Amygdala (tissue), 56 donors: ENCODE results near the gene CEP68.
"Not testable (repeated sequence)": the region's sequence is repeated elsewhere in the genome, so short reads cannot be mapped to it uniquely, and the experiment has no call there.

ENCODE experiments used
- DNase-seq, 56 donors: peaks; one replicate each; lab custom pipeline; 2025; lab: John Stamatoyannopoulos, UW

The CEP68 gene, protein sequence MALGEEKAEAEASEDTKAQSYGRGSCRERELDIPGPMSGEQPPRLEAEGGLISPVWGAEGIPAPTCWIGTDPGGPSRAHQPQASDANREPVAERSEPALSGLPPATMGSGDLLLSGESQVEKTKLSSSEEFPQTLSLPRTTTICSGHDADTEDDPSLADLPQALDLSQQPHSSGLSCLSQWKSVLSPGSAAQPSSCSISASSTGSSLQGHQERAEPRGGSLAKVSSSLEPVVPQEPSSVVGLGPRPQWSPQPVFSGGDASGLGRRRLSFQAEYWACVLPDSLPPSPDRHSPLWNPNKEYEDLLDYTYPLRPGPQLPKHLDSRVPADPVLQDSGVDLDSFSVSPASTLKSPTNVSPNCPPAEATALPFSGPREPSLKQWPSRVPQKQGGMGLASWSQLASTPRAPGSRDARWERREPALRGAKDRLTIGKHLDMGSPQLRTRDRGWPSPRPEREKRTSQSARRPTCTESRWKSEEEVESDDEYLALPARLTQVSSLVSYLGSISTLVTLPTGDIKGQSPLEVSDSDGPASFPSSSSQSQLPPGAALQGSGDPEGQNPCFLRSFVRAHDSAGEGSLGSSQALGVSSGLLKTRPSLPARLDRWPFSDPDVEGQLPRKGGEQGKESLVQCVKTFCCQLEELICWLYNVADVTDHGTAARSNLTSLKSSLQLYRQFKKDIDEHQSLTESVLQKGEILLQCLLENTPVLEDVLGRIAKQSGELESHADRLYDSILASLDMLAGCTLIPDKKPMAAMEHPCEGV

DNA sequence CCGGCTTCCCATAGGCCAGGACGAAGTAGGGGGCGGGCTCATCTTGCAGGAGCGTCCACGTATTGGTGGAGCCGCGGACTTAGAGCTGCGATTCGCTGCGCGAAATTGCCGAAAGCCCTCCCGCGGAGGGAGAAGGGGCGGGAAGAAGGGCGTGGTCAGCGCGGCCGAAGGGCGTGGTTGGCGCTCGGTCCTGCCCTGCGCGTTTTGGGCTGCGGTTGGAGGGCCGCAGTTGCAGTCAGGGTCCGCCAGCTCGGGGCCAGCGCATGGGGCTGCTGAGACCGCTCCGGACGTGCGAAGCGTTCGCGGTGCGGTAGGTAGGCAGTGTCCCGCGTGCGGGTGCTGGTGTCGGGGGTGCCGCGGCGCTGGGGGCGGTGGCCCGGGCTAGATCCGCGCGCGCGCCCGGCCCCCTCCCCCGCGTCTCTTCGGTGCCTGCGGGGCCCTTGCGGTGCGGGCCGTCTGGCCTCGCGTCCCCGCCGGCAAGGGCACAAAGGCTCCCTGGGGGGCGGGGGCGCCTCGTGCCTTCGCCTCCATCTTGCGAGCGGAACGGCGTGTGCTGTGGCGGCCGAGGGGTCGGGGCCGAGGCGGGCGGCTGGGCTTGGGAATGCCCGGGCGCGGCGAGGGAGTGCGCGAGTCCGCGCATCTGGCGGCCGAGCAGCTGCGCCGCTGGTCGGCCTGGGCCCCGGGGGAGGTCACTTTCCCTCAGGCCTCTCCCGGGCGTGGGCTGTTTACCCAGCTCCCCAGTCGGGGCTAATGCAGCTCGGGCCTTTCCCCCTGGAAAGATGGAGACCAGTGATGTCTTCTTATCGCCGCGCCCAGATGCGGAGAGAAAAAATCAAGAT lies at the start of gene CEP68:
CEP68 (plus strand) TSS at position 202 of the 839 bp plus-strand sequence. CDS start 13,029 bp downstream, outside the sequence.
- DNase-seq = peak; percentile 59 to 98 (median 94)

DNA sequence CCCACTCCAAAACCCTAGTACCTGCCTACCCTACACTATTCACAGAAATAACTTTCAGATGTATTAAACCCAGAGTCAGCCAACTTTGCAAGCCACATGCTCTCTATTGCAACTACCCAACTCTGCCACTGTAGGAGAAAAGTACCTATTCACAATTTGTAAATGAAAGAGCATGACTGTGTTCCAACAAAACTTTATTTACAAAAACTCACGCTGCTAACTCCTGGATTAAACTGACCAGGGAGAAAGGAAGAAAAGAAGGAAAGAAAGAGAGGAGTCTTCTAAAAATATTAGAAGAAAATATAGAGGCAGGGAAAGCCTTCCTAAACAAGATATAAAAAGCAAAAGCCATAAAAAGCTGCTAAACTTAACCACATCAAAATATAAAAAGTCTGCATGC lies 42.4 kb upstream of the CEP68 start:
- DNase-seq = no peak

DNA sequence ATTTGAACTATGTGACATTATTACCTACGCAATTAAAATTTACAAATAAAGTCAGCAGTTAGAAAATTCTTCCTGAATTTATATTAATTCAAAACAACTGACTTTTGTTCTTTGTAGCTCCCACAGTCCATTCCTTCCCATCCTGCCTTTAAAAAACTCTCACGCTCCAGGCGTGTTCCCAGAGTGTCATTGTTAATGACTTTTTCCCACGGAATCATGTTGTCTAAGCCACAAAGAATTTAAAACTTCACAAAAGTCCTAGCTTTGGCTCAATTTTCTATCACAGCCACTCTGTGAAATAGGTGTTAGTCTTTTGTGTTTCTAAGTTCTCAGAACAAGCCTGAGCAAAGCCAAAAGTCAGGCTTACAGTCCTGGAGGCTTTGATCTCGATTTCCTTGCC lies 40.5 kb upstream of the CEP68 start:
- DNase-seq = no peak

DNA sequence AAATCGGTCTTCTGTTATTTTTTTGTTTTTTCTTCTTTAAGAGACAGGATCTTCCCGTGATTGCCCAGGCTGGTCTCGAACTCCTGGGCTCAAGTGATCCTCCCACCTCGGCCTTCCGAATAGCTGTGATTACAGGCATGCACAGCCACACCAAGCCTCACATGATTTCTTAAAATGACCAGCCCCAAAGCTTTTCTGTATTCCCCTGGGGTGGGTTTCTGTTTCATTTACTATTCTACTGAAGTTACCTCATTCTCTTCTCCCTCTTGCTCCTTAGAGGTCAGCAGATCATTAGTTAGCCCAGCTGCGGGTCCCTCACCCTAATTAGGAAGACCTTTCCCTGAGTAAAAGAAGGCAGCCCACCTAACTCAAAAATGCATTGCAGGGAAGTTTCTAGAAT lies 39.4 kb upstream of the CEP68 start:
- DNase-seq = no peak

DNA sequence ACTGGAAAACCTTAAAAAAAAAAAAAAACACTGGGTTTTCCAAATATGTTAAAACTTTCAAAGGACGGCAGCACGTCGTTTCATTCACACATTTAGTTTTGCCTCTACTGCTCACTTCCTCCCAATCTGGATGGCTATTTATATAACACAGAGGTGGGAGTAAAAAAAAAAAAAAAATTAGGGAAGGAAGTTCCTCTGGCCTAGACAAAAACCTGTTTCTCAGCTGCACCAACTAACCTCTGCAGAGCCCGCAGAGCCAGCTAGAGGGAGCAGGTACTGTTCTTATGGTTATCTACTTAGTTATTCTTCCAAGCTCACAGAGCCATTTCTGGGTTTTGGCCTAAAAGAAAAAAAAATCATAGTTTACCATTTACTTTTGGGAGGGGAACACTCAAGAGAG lies 38.9 kb upstream of the CEP68 start:
- DNase-seq = peak in 6 of 56 donors; percentile 3 to 46 (median 26)

DNA sequence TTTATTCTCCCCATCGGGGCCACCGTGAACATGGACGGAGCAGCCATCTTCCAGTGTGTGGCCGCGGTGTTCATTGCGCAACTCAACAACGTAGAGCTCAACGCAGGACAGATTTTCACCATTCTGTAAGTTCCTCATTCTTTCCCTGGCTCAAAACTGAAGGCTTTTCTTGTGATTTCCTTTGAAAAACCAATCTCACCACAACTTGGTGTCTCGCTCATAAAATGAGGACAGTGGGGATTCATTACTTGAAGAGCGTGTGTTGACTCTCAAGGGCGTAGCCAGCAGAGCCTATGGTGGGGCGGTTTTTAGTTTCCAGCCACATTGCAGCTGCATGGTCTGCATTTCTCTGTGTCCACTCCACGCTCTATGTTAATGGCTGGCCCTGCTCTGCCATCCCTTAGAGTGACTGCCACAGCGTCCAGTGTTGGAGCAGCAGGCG lies 38.1 kb upstream of the CEP68 start:
- DNase-seq = peak in 4 of 56 donors; percentile 9 to 37 (median 24)

DNA sequence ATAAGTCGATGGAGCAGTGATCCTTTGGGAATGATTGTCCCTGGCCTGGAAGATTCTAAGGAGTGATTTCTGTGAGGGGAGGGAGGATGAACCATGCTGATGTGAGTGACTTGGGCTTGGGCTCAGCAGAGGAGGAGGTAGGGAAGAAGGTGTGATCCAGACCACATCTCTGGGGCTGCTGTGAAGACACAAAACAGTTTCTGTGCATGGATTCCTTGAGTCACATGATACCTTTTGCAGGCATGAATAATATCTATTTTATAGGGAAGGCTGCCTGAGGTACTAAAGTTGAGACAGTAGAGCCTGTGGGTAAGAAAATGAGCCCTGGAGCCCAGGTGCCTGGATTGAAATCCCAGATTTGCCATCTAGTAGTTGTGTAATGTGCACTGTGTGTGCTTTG lies 37.2 kb upstream of the CEP68 start:
- DNase-seq = no peak

DNA sequence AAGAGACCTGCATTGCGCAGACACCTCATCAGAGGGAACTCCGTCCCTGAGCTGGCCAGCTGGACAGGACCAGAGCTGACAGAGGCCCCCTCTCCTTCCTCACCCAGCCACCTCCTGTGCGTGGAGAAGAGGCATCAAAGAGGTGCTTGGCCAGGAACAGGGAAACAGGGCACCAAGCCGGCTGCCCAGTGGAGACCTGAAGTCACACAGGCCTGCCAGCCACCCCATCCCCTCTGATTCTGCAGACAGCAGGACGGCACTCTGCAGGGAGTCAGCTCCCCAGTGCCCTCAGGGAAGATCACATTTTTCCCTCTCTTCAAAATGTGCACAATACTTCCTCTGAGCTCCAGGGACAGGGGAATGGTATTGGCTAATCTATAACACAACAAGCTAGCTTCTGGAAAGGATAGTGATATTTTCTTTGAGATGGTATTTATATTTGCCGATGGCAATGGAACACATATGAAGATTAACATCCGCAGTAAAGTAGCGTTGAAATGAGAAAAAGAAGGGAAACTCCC lies 36.5 kb upstream of the CEP68 start:
- DNase-seq = no peak

DNA sequence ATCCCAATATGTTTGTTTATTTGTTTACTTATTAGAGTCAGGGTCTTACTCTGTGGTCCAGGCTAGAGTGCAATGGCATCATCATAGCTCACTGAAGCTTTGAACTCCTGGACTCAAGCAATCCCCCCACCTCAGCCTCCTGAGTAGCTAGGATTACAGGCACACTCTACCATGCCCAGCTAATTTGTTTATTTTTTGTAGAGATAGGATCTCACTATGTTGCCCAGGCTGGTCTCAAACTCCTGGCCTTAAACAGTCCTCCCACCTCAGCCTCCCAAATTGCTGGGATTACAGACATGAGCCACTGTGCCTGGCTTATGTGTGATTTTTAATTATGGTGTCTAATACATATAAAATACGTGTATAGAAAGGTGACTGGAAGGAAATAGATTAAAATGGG lies 36.0 kb upstream of the CEP68 start:
- not testable (repeated sequence) for DNase-seq

DNA sequence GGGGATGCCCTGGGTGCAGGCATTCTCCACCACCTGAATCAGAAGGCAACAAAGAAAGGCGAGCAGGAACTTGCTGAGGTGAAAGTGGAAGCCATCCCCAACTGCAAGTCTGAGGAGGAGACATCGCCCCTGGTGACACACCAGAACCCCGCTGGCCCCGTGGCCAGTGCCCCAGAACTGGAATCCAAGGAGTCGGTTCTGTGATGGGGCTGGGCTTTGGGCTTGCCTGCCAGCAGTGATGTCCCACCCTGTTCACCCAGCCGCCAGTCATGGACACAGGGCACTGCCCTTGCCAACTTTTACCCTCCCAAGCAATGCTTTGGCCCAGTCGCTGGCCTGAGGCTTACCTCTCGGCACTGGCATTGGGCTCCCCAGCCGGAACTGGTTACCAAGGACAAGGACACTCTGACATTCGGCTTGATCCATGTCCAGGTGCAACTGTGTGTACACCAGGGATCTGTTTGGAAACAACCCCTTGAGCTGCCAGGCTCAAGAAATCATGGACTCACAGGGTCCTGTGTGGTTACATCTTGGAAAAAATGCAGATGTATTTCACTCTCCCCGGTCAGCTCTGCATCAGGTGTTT lies 35.2 kb upstream of the CEP68 start:
- DNase-seq = no peak

DNA sequence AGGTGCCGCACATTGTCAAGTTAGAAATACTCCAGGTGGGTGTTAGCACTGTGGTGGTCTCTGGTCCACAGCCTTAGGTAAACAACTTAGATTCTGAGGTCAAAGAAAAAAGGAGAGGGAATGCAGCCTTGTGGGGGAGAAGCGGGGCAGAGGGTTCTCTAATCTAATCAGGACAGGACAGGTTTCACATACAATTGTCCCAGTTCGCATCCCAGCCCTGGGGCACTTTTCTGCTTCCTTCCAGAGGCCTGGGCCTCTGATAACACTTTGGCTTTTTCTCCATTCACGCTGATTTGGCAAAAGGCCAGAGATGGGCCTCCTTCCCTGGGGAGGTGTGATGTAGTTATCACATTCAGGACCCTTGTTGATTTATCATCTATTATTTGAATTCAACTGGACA lies 34.5 kb upstream of the CEP68 start:
- DNase-seq = no peak

DNA sequence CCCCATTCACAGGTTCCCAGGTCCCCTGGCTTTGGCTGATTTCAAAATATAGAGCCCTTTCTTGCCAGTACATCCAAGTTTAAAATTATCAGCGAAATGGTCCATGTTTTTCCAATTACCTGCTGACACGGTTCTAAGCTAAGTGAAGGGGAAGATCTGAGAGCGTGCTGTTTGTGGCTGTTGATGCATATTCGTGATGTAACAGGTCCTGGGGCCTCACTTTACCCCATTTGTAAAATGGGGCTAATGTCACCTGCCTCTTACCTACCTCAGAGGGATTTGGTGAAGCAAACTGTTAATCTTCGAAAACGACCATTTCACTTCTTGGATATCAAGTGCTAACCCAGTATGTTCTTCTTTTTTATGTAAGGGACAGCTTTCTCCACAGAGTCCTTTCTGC lies 34.0 kb upstream of the CEP68 start:
- no peak for DNase-seq

DNA sequence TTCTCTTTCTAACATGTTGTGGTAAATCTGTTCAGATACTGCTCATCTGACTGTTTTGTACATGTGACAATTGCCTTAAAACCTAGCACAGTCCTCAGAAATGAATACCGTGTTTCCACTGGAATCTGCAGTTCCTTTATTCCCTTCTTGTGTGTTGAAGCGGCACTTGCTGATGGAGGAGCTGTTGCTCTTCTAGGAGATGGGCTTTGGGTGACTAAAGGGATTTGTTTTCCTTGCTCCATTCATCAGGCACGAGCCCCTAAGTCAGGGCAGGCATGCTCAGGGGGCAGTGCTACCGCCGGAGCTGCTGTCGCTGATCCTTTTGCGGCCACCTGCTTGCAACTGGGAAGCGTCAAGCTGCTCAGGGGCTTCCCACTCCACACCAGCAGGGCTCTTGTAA lies 32.5 kb upstream of the CEP68 start:
- DNase-seq = no peak

DNA sequence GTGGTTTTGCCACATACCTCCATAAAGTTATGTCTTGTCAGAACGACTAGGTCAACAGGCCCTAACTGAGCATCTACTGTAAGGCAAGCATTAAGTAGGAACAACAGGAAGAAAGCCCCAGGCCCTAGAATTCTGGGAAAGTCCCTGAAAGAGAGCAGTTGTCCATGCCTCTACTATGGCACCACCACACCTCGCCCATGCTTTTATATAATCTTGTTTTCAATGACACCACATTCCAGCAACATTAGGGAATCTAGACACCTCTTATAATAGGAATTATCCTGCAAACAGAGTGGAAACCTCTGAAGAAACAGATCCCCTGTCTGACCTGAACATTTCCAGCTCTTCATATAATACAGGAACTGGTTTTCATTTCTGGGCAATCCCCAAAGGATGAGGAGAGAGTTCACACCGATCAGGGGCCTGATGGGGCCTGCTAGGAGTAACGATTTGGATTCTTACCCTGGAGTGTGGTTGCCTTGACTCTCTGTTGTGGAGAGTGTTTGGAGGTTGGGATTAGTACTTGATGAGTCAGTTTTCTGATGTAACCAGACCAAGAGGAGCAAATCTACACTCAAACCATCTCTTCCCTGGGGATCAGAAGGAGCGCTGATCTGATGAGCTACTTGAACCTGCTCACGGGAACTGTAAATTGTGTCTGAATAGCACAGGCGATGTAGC lies 31.9 kb upstream of the CEP68 start:
- DNase-seq = no peak

DNA sequence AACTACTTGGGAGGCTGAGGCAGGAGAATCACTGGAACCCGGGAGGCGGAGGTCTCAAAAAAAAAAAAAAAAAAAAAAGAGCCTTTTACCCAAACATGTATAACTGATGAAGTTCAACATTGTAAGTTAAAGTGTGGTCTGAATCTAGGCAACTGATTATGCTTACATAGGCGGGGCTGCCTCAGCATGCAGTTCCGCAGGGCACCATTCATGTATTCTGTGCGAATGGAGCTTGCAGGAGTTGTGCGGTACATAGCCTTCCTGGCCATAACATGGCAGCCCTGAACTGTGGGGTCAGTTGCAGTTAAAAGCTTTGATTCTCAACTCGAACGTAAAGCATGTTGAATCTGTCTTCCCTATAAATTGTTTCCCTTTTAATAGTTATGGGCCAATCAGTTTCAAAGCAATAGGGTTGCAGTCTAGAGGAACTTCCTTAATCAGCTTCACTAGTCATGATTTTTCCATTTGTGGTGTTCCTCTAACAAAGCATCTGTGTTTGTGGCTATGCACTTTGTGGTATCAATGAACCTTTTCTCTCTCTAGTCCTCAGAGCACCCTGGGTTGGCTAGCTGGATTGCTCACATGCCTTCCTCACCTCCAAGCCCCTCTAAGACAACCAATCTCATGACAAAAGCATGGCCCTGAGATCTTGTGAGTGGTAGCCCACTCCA lies 30.6 kb upstream of the CEP68 start:
- DNase-seq = no peak

DNA sequence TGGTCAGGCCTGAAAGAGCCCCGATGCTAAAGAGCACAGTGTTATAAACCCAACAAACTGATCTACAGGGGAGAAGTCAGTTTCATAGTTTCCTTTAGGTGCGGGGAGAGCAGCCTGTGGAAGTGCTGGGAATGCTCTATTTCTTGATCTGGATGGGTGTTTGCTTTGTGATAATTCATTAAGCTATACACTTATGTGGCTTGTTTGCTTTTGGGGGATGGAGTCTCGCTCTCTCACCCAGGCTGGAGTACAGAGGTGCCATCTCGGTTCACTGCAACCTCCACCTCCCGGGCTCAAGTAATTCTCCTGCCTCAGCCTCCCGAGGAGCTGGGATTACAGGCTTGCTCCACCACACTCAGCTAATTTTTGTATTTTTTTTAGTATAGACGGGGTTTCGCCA lies 30.1 kb upstream of the CEP68 start:
- no peak for DNase-seq

DNA sequence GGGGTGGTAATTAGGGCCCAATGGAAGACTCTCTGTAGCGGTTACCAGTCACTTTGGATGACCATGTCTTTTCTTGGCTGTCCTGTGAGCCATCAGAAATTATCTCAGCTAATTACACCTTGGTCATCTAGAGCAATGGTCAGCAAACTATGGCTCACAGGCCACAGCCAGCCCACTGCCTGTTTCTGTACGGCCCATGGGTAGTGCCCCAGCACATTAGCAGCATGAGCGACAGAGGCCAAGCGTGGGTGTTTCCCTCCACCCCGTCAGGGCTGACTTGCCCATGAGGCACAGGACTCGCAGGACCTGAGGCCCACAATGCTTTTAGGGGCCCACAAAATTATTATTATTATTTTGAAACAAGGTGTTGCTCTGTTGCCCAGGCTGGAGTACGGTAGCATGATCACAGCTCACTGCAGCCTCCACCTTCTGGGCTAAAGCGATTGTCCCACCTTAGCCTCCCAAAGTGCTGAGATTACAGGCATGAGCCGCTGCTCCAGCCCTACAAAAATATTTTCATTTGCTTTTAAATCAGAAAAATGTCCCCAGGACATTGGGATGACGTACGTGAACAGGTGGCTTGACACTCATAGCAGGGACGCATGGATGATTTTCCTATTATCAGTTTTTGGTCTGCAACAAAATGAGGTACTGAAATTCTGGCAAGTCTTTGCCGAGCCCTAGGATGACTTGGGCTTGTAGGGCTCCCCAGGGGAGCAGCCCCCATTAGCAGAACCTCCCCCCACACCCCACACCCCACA lies 29.3 kb upstream of the CEP68 start:
- no peak for DNase-seq

DNA sequence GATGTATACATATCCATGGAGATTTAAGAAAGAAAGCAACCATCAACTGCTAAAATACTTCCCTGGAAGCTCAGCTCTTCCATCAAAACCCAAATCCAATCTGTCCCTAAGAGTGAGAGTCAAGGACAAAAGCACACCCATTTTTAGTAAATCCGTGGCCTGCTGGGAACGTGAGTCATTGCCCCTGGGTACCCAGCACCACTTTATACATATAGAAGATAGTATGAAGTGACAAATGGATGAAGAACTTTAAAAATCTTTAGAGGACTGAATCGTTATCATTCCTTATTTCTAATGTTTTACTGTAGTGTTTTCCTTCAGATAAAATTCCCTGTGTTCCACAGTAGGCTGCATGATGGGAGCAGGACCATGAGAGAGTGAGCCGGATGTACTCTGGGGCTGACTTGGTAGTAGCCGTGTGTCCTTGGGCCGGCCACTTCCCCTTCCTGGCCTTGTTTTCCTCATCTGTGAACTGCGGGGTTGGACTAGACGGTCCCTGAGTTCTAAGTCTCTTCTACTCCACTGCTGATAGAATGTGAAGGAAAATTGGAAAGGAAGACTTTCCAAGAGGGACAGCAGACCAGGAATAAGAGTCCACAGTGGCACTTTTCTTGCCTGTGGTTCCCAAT lies 28.5 kb upstream of the CEP68 start:
- peak in 4 of 56 donors; percentile 5 to 22 (median 13) for DNase-seq
